ENCODE data around the gene SNPH.

SNPH gene

GRCh38 chr20:1307571-1307971 lies 41.5 kb downstream of the SNPH start:
- no peak for DNase-seq

- DNase-seq: no peak
Measured at GRCh38 chr20:1308067-1308701, 42.1 kb downstream of the SNPH start.

GRCh38 chr20:1308702-1309095 lies 42.6 kb downstream of the SNPH start:
- no peak for DNase-seq

- DNase-seq: no peak
Measured at GRCh38 chr20:1309439-1309847, 43.3 kb downstream of the SNPH start.

- DNase-seq: no peak
Measured at GRCh38 chr20:1310071-1310470, 44.0 kb downstream of the SNPH start.

- no peak for DNase-seq
Measured at GRCh38 chr20:1310506-1311190, 44.6 kb downstream of the SNPH start.

GRCh38 chr20:1312308-1312707 lies 46.2 kb downstream of the SNPH start:
- DNase-seq: no peak

GRCh38 chr20:1312904-1313235 lies 46.8 kb downstream of the SNPH start:
- no peak for DNase-seq

- DNase-seq: no peak
Measured at GRCh38 chr20:1313236-1313964, 47.3 kb downstream of the SNPH start.

GRCh38 chr20:1315804-1316203 lies 49.7 kb downstream of the SNPH start:
- no peak for DNase-seq

GRCh38 chr20:1317545-1318255 lies 51.6 kb downstream of the SNPH start:
- DNase-seq: no peak

- DNase-seq: no peak
Measured at GRCh38 chr20:1319051-1319450, 53.0 kb downstream of the SNPH start.

- no peak for DNase-seq
Measured at GRCh38 chr20:1319462-1319861, 53.4 kb downstream of the SNPH start.

- DNase-seq: no peak
Measured at GRCh38 chr20:1320016-1320415, 53.9 kb downstream of the SNPH start.

GRCh38 chr20:1320902-1321653 lies 55.0 kb downstream of the SNPH start:
- DNase-seq: no peak

- DNase-seq: no peak
Measured at GRCh38 chr20:1321654-1321939, 55.5 kb downstream of the SNPH start.

GRCh38 chr20:1322511-1323245 lies 56.6 kb downstream of the SNPH start:
- DNase-seq: no peak

- no peak for DNase-seq
Measured at GRCh38 chr20:1323256-1323655, 57.2 kb downstream of the SNPH start.

- DNase-seq: no peak
Measured at GRCh38 chr20:1323830-1324597, 57.9 kb downstream of the SNPH start.

- no peak for DNase-seq
Measured at GRCh38 chr20:1324598-1325172, 58.6 kb downstream of the SNPH start.

Data from GF-D8 (cell line).